ENCODE results near the gene MAST1. TPM values are rescaled to one million over a fixed set of nuclear protein-coding genes. Genes with fewer than 3 reads are reported as not detected.

Gene MAST1
- total RNA-seq, 4 donors from 2014 or later = 0.64 to 2.4 (median 0.82) TPM; not detected in 1

DNA sequence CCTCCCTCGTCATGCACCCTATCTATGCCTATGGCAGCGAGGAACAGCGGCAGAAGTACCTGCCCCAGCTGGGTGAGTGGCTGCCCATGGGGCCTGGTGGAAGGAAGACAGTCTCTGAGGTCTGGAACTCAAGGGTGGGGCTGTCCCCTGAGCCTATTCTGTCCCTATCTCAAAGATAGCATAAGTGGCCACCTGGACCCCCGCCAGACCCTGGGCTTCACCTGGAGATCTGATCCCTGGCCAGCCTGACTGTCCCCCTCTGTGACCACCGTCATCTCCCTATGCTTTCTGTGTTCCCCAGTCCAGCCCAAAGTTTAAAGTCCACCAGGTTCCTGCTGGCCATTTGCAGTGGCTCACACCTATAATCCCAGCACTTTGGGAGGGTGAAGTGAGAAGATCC, 55.3 kb downstream of the MAST1 start:
- Histone ChIP-seq H3K27ac (no peak overlapping the region), H3K9me3 (no peaks in the 10 kb centered on the region), H3K4me3 (no peak overlapping the region), H3K4me1 (peaks cover 9 to 16% (median 15%) of the 10 kb centered on the region in 4 donors), H3K27me3 (no peaks in the 10 kb centered on the region), H3K36me3 (no peaks in the 10 kb centered on the region)
- in situ Hi-C loops (cut with MboI; ENCODE audit: low pct_ligation_motif_present in 1 of 4, low pct_unique_long_range_greater_than_20kb in 1 of 4, low sequenced_read_pairs in 3 of 4) = no loop called here
- WGBS, 2 donors (ENCODE audit: low coverage in 1 of 2) = 94% methylated on average over 5 of the region's 5 CpGs; no CpG with 5 or more reads in 1 of the 2 donors
- TF ChIP-seq, protein P1, sequence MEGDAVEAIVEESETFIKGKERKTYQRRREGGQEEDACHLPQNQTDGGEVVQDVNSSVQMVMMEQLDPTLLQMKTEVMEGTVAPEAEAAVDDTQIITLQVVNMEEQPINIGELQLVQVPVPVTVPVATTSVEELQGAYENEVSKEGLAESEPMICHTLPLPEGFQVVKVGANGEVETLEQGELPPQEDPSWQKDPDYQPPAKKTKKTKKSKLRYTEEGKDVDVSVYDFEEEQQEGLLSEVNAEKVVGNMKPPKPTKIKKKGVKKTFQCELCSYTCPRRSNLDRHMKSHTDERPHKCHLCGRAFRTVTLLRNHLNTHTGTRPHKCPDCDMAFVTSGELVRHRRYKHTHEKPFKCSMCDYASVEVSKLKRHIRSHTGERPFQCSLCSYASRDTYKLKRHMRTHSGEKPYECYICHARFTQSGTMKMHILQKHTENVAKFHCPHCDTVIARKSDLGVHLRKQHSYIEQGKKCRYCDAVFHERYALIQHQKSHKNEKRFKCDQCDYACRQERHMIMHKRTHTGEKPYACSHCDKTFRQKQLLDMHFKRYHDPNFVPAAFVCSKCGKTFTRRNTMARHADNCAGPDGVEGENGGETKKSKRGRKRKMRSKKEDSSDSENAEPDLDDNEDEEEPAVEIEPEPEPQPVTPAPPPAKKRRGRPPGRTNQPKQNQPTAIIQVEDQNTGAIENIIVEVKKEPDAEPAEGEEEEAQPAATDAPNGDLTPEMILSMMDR (IDR thresholded peaks at IDR 0.05) = no peak
- no peak for DNase-seq
- intact Hi-C loops (cut with DNase I; ENCODE audit: low total_unique reads) = no loop called here

DNA sequence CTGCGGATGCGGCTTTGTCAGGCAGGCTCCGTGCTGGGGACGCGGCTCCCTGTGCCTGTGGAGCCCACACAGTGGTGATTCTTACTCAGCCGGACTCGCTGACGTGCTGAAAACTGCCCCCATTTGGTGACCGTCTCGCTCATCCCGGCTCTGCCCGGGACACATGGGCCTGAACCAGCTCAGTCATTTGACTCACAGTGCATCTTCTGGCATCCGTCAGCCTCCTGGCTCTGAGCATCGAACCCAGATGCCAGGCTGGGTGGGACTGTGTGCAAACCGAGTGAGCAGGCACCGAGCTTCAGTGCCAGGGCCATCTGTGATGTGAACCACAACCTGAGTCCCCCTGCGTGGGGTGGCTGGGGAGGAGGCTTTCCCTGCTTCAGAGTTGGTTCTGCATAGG, 58.1 kb downstream of the MAST1 start:
- TF ChIP-seq POLR2A (IDR thresholded peaks at IDR 0.05) (no peak), EP300 (IDR thresholded peaks at IDR 0.05; ENCODE audit: low read depth) (no peak)
- Histone ChIP-seq H3K36me3 (no peaks in the 10 kb centered on the region), H3K4me1 (peaks cover 8 to 11% (median 10%) of the 10 kb centered on the region in 4 donors), H3K4me3 (no peak overlapping the region), H3K27ac (no peak overlapping the region), H3K27me3 (no peaks in the 10 kb centered on the region), H3K9me3 (no peaks in the 10 kb centered on the region)
- WGBS, 2 donors (ENCODE audit: low coverage in 1 of 2) = 80 to 96% methylated on average over 2 to 17 of the region's 17 CpGs
- in situ Hi-C loops (cut with MboI; ENCODE audit: low pct_ligation_motif_present in 1 of 4, low pct_unique_long_range_greater_than_20kb in 1 of 4, low sequenced_read_pairs in 3 of 4) = no loop called here
- DNase-seq = no peak
- intact Hi-C loops (cut with DNase I; ENCODE audit: low total_unique reads) = no loop called here

DNA sequence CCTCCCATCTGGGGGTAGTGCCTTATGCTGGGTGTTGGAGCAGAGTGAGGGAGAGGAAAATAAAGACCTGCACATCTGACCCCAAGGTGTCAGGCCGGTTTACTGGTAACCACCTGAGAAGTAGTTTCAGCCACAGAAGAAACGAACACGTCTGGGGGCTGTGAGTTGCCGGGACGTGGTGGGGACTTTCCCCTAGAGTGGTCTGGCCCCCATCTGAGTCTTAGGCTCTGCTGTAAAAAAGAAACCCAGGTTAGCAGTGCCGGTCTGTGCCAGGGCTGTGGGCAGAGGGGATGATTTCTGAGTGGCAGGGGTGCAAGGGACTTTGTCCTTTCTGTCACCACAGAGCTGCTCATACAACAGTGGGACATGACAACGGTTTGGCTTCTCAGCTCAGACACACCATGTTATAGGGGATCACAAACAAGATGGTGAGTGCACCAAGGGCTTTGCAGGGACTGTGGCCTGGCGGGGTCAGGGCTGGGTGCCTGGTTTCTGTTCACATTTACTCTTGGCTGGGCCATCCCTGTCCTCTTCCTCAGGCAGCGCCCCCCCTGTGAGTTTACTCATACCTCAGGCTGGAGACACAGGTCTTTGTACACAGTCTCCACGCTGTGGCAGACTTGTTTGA, 61.7 kb downstream of the MAST1 start:
- TF ChIP-seq, protein P1 (IDR thresholded peaks at IDR 0.05) = no peak
- TF ChIP-seq POLR2AphosphoS5 (IDR thresholded peaks at IDR 0.05) (no peak), POLR2A (IDR thresholded peaks at IDR 0.05) (no peak), EP300 (IDR thresholded peaks at IDR 0.05; ENCODE audit: low read depth) (no peak)

DNA sequence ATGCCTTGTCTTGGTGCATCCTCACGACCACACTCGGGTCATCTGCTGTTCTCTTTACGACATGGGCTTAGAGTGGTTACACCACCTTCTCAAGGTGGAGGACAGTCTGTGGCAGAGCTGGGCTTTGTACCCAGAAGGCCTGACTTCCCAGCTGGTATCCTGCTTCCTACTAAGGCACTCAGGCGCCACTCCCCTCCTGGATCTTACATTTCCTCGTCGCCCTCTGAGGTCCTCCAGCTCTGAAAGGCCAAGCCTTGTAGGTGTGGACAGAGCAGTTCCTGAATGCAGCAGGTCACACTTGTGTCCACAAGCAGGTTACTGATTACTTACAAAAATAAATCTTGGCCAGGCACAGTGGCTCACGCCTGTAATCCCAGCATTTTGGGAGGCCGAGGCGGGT, 68.9 kb downstream of the MAST1 start:
- WGBS, 2 donors (ENCODE audit: low coverage in 1 of 2) = 72 to 81% methylated on average over 3 to 9 of the region's 9 CpGs
- Histone ChIP-seq H3K36me3 (no peaks in the 10 kb centered on the region), H3K27me3 (no peaks in the 10 kb centered on the region), H3K4me1 (peaks cover 0 to 3% (median 2%) of the 10 kb centered on the region in 4 donors), H3K9me3 (no peaks in the 10 kb centered on the region), H3K4me3 (no peak overlapping the region), H3K27ac (no peak overlapping the region)
- in situ Hi-C loops (cut with MboI; ENCODE audit: low pct_ligation_motif_present in 1 of 4, low pct_unique_long_range_greater_than_20kb in 1 of 4, low sequenced_read_pairs in 3 of 4) = no loop called here
- no peak for DNase-seq
- TF ChIP-seq POLR2AphosphoS5 (IDR thresholded peaks at IDR 0.05) (no peak), EP300 (IDR thresholded peaks at IDR 0.05; ENCODE audit: low read depth) (no peak), POLR2A (IDR thresholded peaks at IDR 0.05) (no peak)
- TF ChIP-seq, protein P1 (IDR thresholded peaks at IDR 0.05) = no peak
- intact Hi-C loops (cut with DNase I; ENCODE audit: low total_unique reads) = no loop called here

More for the DNA sequence above, 61.7 kb downstream of the MAST1 start:
- in situ Hi-C loops (cut with MboI; ENCODE audit: low pct_ligation_motif_present in 1 of 4, low pct_unique_long_range_greater_than_20kb in 1 of 4, low sequenced_read_pairs in 3 of 4) = no loop called here
- intact Hi-C loops (cut with DNase I; ENCODE audit: low total_unique reads) = no loop called here
- H3K36me3 ChIP-seq = no peaks in the 10 kb centered on the region
- H3K27ac ChIP-seq = peak overlapping the region in 1 of 4 donors; percentile 38
- peak; percentile 51 for DNase-seq
- 79% methylated on average over 10 of the region's 10 CpGs; no CpG with 5 or more reads in 1 of the 2 donors for WGBS, 2 donors (ENCODE audit: low coverage in 1 of 2)
- no peaks in the 10 kb centered on the region for H3K27me3 ChIP-seq
- H3K4me3 ChIP-seq = no peak overlapping the region
- H3K9me3 ChIP-seq = no peaks in the 10 kb centered on the region
- H3K4me1 ChIP-seq = no peaks in the 10 kb centered on the region

DNA sequence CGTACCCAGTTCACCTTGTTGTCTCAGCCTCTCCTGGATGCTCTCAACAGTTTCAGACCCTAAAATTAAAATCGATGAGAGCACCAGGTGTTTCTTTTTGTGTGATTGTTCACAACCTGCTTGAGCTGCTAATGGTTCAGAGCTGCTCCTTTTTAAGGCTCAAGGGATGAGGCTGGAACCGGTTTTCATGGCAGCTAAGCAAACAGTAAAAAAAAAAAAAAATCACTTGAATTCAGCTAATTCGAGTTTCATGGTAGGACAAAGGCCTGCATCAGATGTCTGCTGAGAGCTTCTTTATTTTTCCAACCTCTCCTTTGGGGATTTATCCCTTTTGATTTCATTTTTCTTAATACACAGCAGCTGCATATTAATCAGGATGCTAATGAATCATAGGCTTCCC, 74.3 kb downstream of the MAST1 start:
- Histone ChIP-seq H3K9me3 (no peaks in the 10 kb centered on the region), H3K4me1 (peaks cover 12 to 25% (median 15%) of the 10 kb centered on the region in 4 donors), H3K36me3 (no peaks in the 10 kb centered on the region), H3K27ac (peak overlapping the region; percentile 74 to 86 (median 76)), H3K4me3 (peak overlapping the region in 1 of 4 donors; percentile 9), H3K27me3 (no peaks in the 10 kb centered on the region)
- no peak for DNase-seq
- intact Hi-C loops (cut with DNase I; ENCODE audit: low total_unique reads) = no loop called here
- 37 to 47% methylated on average over 3 to 4 of the region's 4 CpGs for WGBS, 2 donors (ENCODE audit: low coverage in 1 of 2)
- in situ Hi-C loops (cut with MboI; ENCODE audit: low pct_ligation_motif_present in 1 of 4, low pct_unique_long_range_greater_than_20kb in 1 of 4, low sequenced_read_pairs in 3 of 4) = no loop called here
- TF ChIP-seq POLR2A (IDR thresholded peaks at IDR 0.05) = no peak
- no peak for TF ChIP-seq POLR2AphosphoS5 (IDR thresholded peaks at IDR 0.05)
- no peak for TF ChIP-seq EP300 (IDR thresholded peaks at IDR 0.05; ENCODE audit: low read depth)
- TF ChIP-seq, protein P1 (IDR thresholded peaks at IDR 0.05) = no peak
